GM19099 (cell line): ENCODE measurements around the gene PARD3B.

Experiments used
- POLR2A ChIP-seq: IDR thresholded peaks from 3 replicates; pipeline ENCODE4 v1.6.1; 2011; ENCODE audit warnings: low read depth; ENCODE audit not compliant: insufficient read length; ENCODE audit errors: extremely low read depth

PARD3B gene

DNA sequence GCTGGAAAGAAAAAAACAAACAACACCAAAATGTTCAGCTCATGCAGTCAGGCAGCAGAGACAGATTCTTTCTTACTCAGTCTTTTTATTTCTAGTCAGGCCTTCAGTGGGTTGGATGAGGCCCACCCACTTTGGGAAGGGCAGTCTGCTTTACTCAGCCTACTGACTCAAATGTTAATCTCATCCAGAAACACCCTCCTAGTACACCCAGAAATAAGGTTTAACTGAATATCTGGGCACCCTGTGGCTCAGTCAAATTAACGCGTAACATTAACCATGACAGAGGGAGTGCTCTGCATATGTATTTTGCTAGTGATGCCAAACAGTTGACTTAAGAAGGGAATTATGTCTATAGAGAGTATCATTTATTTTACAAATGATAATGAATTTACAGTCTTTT is 401.6 kb downstream of the PARD3B start:
- no peak for TF ChIP-seq POLR2A

- TF ChIP-seq POLR2A, result no peak
Measured at GRCh38 chr2:204947405-204947804, 402.1 kb downstream of the PARD3B start.

DNA sequence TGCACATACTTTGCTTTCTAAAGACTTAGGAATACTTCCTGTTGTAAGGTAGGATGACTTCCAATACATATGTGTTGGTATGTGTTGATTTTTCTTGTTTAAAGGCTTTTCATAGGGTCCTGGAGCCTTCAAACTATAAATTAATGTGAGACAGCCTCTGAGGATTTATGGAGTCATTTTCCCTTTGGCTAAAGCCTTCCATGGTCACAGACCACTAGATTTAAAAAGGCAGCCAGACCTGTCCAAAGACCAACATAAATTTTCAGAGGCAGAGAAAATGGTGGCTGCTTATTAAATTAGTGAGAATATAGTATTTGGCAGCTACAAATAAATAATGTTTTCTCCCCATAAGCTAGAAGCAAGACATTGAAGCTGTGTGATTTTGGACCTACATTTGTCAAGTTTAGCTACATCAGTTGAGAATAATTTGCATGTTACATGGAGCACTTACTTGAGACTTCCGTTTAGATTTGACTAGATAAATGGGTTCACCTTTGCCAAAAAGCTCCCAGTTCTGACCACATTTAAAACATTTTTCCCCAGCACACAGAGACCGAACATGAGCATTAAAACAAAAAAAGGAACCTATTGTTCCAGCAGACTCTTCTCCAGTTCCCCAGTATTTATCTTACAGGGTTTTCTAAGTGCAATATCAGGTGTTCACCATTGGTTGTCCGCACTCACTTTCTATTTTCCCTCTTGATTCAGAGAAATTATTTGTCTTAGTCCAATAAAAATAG is 402.9 kb downstream of the PARD3B start:
- TF ChIP-seq POLR2A, result no peak

DNA sequence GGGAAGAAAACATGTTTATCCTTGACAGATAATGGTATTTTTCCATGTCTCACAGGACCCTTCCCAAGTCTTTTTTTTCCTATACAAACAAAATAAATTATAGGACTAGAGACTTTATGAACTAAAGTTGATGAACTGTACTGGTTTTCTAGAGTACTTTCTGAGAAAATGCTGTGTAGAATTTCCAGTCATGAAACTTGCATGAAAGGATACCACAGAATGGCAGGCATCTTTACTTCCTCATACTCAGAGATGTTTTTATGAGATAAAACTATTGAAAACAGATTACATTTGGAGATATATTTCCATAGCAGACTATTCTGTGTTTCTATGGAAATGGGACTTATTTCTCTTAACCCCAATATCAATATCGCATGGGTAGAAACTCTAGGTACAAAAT is 403.5 kb downstream of the PARD3B start:
- TF ChIP-seq POLR2A, result no peak

- no peak for TF ChIP-seq POLR2A
Measured at GRCh38 chr2:204950695-204951346, 405.5 kb downstream of the PARD3B start.

DNA sequence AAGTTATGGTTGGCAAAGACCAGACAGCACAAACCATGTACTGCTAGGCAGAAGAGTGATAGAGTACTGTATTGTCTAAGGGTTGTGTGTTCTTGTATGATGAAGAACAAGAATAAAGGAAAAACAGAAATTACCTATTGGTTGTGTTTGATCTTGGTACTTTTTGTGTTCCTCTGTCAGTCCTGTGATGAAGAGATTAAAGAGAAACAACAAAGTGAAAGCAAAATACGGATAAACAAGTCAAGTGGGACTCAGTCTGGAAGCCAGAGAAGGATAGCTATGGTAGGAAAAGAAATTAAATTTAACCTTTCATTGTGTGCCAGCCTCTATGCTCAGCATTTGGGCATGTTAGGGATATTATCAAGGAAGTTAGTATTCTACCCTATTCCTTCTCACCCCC is 413.1 kb downstream of the PARD3B start:
- no peak for TF ChIP-seq POLR2A

GRCh38 chr2:204964414-204964813 is 419.1 kb downstream of the PARD3B start:
- TF ChIP-seq POLR2A, result no peak

GRCh38 chr2:204966245-204966644 is 421.0 kb downstream of the PARD3B start:
- TF ChIP-seq POLR2A, result no peak

DNA sequence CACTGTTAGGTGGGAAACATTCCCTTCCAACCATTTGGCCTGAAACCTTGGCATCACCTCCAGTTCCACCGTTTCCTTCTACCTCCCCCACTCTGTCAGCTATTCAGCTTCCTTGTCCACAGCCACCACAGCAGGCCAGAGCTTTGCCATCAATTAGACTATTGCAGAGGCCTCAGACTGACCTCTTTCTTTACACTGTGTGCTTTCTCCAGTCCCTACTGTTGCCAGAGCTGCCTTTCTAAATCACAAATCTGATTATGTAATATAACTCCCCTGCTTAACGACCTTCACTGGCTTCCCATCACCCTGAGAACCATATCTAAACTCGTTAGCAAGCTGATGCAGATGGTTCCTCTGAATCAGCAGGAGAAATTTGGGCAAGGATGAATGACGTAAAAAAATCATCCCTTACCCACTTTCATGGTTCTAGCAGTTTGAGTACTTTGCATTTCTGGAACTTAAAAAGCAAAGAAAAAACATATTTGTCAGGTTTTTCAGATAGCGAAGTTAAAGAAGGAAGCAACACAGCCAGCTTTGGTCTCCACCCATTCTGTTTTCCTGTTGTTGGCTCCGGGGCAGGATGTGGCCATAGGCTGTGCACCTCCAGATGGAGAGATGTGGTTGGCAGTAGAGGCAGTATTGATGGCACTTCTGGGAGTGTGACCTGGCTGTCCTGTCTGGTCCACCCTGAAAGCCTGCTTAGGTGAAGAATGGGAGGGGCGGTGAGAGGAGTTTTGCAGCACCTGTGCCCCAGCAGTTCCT is 422.1 kb downstream of the PARD3B start:
- no peak for TF ChIP-seq POLR2A

- TF ChIP-seq POLR2A, result no peak
Measured at GRCh38 chr2:204971206-204971907, 426.1 kb downstream of the PARD3B start.

GRCh38 chr2:204972161-204972560 is 426.9 kb downstream of the PARD3B start:
- TF ChIP-seq POLR2A, result no peak

DNA sequence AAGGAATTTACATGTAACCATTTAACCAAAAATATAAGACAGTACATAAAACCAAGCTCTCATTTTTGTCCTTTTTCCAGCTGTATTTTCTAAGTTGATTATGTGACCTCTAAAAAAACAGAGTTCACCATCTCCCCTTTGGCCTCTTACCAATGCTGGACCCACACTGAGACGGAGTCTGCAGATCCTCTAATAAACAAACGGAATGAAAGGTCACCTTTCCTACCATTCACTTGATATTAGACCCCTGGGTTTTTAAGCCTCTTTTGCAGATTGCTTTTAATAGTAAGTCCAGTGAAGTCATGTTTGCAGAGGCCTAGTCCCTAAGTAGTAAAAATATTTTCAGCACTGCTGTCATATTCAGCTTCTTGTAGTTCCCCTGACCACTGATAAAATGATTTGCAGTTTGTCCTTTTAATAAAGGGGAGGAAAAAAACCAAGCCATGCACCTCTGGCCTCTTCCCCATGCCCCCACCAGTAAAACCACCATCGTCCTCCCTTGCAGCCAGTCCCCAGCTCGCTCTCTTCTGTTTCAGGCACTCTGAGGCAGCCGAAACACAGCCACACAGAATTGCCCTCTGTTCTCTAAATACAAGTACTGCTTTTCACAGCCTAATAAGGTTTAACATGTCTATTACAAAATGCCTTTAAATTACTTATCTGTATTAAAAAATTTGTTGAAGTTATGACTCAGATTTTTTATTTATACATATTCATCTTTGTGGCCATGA is 427.5 kb downstream of the PARD3B start:
- no peak for TF ChIP-seq POLR2A

- no peak for TF ChIP-seq POLR2A
Measured at GRCh38 chr2:204973616-204974015, 428.3 kb downstream of the PARD3B start.

GRCh38 chr2:204974487-204974886 is 429.2 kb downstream of the PARD3B start:
- TF ChIP-seq POLR2A, result no peak
